Fibroblast of lung (primary cell): ENCODE data around the gene PCMTD2.

Experiments used
- CTCF ChIP-seq, 2 donors: IDR thresholded peaks in 1 of 2; conservative IDR thresholded peaks in 1 of 2; 1 replicate in 1 of 2; 2 replicates in 1 of 2; pipeline ENCODE4 v1.5.1; 2011 to 2012; ENCODE audit warnings: low read length in 2 of 2, control low read depth in 1 of 2, inconsistent platforms in 1 of 2, low read depth in 1 of 2, mild to moderate bottlenecking in 1 of 2
- EZH2 ChIP-seq: IDR thresholded peaks from 2 replicates; pipeline ENCODE4 v1.5.1; 2012; ENCODE audit warnings: low read length, control low read depth, mild to moderate bottlenecking; ENCODE audit errors: missing control alignments

- no peak for TF ChIP-seq CTCF (conservative IDR thresholded peaks at IDR 0.05 in 1 of 2, IDR thresholded peaks at IDR 0.05 in 1 of 2; ENCODE audit: low read depth in 1 of 2, low read length in 2 of 2)
- TF ChIP-seq EZH2, result no peak
These were observed 2.7 kb downstream of the PCMTD2 start for GRCh38 chr20:64258071-64258823.
